Measurements from ENCODE around the gene IER3. TPM values are rescaled to one million over a fixed set of nuclear protein-coding genes. Genes with fewer than 3 reads are reported as not detected.
A peak's percentile ranks its signal among the peaks of the same experiment; 100 is the strongest.

The IER3 gene
- total and polyA plus RNA-seq, 2 of the 13 experiments (the other 11 are each of a cell fraction or from before 2014, with no cell fraction given), result 51.1 to 131 TPM

- TF ChIP-seq ZNF136 (CRISPR knock-in tag; IDR thresholded peaks at IDR 0.05; ENCODE audit: low read depth) (peak; percentile 99), ZSCAN29 (CRISPR knock-in tag; conservative IDR thresholded peaks at IDR 0.05) (no peak; the same call in 1 of the 2 replicates), ZNF124 (CRISPR knock-in tag; IDR thresholded peaks at IDR 0.05) (peak; percentile 98), RERE (CRISPR knock-in tag; IDR thresholded peaks at IDR 0.05; ENCODE audit: low read depth) (peak; percentile 81), ZNF570 (CRISPR knock-in tag; IDR thresholded peaks at IDR 0.05; ENCODE audit: borderline replicate concordance) (no peak), AKAP8 (CRISPR knock-in tag; IDR thresholded peaks at IDR 0.05) (0 out of 2 replicates have a peak, but pooled peaks have one; percentile 56), ATF7 (IDR thresholded peaks at IDR 0.05) (peak; percentile 99), ATF7 (CRISPR knock-in tag; IDR thresholded peaks at IDR 0.05) (peak; percentile 100), SMAD3 (CRISPR knock-in tag; IDR thresholded peaks at IDR 0.05) (peak; percentile 99), XRCC5 (optimal IDR thresholded peaks at IDR 0.05; ENCODE audit: low read length) (peak; percentile 80), ZFYVE20 (CRISPR knock-in tag; IDR thresholded peaks at IDR 0.05; ENCODE audit: borderline replicate concordance, low read depth) (no peak), ZSCAN9 (CRISPR knock-in tag; IDR thresholded peaks at IDR 0.05; ENCODE audit: borderline replicate concordance) (0 out of 2 replicates have a peak, but pooled peaks have one; percentile 76), RAD51 (IDR thresholded peaks at IDR 0.05; ENCODE audit: borderline replicate concordance) (peak; percentile 68), HIVEP1 (CRISPR knock-in tag; IDR thresholded peaks at IDR 0.05) (peak; percentile 82; the same call in 1 of the 2 replicates), FLYWCH1 (CRISPR knock-in tag; IDR thresholded peaks at IDR 0.05) (no peak), SP2 (CRISPR knock-in tag; IDR thresholded peaks at IDR 0.05) (no peak), ZNF558 (CRISPR knock-in tag; IDR thresholded peaks at IDR 0.05; ENCODE audit: borderline replicate concordance) (peak; percentile 76; the same call in 1 of the 2 replicates), NFYC (CRISPR knock-in tag; IDR thresholded peaks at IDR 0.05) (peak; percentile 46; the same call in 1 of the 2 replicates), HMGXB4 (CRISPR knock-in tag; IDR thresholded peaks at IDR 0.05; ENCODE audit: borderline replicate concordance in 1 of 2, low read depth in 1 of 2) (peak; percentile 46 to 88; a peak in 2 of 4 replicates), FOXA1 (IDR thresholded peaks at IDR 0.05) (no peak), FOXA1 (CRISPR knock-in tag; IDR thresholded peaks at IDR 0.05) (peak; percentile 72), ZNF75D (CRISPR knock-in tag; IDR thresholded peaks at IDR 0.05; ENCODE audit: borderline replicate concordance) (no peak), ZNF652 (CRISPR knock-in tag; IDR thresholded peaks at IDR 0.05; ENCODE audit: borderline replicate concordance, low read depth) (peak; percentile 65; the same call in 1 of the 2 replicates), BORCS8-MEF2B (CRISPR knock-in tag; IDR thresholded peaks at IDR 0.05) (peak; percentile 74)
These were observed 37.5 kb upstream of the IER3 start (continued) for GRCh38 chr6:30781743-30782424.
